K562 (cell line): Measurements from ENCODE around the gene ANKZF1. TPM values are rescaled to one million over a fixed set of nuclear protein-coding genes. Genes with fewer than 3 reads are reported as not detected.

Experiments
- BMI1 ChIP-seq: fragments of 150-350 bp; IDR thresholded peaks from 2 replicates; pipeline ENCODE4 v1.6.1; 2014; ENCODE audit warnings: low read length
- BRCA1 ChIP-seq, 2 experiments: fragments of 450-650 bp in 1 of 2; sonication (generic) in 1 of 2; formaldehyde crosslinking in 1 of 2; IDR thresholded peaks; 2 replicates each; pipeline versions ENCODE4 v1.5.0 to v1.6.1; 2017 to 2020; ENCODE audit warnings: mild to moderate bottlenecking in 1 of 2, missing genetic modification reagents in 1 of 2
- CBFB ChIP-seq: sonication (generic); formaldehyde crosslinking; IDR thresholded peaks from 2 replicates; pipeline ENCODE4 v1.4.0; 2020; ENCODE audit warnings: mild to moderate bottlenecking, missing genetic modification reagents
- CSDE1 ChIP-seq, 2 experiments: fragments of 450-650 bp; IDR thresholded peaks; 2 replicates each; pipeline ENCODE4 v1.6.1; 2016; ENCODE audit warnings: mild to moderate bottlenecking in 1 of 2
- ESRRB ChIP-seq: fragments of 250-450 bp; sonication (Bioruptor Pico); IDR thresholded peaks from 2 replicates; pipeline ENCODE4 v1.5.0; 2020; ENCODE audit warnings: mild to moderate bottlenecking, moderate library complexity, borderline replicate concordance
- GABPA ChIP-seq: fragments of 200-800 bp; sonication (Bioruptor generic); conservative IDR thresholded peaks from 2 replicates; pipeline ENCODE4 v1.6.1; 2016; ENCODE audit warnings: low read depth, missing genetic modification characterization, missing compliant biosample characterization
- HCFC1 ChIP-seq: IDR thresholded peaks from 2 replicates; pipeline ENCODE4 v1.6.1; 2012; ENCODE audit warnings: low read depth, low read length, improper control_type of control experiment
- KLF16 ChIP-seq: IDR thresholded peaks from 2 replicates; pipeline ENCODE4 v1.6.1; 2016; ENCODE audit warnings: antibody characterized with exemption
- MAFK ChIP-seq: IDR thresholded peaks from 2 replicates; pipeline ENCODE4 v1.6.1; 2011; ENCODE audit warnings: low read length, improper control_type of control experiment
- MCM7 ChIP-seq, 2 experiments: fragments of 450-650 bp; IDR thresholded peaks; 2 replicates each; pipeline ENCODE4 v1.6.1; 2016 to 2018
- NBN ChIP-seq: fragments of 450-650 bp; IDR thresholded peaks from 2 replicates; pipeline ENCODE4 v1.6.1; 2016; ENCODE audit warnings: low read depth, mild to moderate bottlenecking
- NR1H2 ChIP-seq: sonication (generic); formaldehyde crosslinking; IDR thresholded peaks from 2 replicates; pipeline ENCODE4 v1.4.0; 2020; ENCODE audit warnings: mild to moderate bottlenecking, missing genetic modification reagents
- PCBP2 ChIP-seq: fragments of 200-400 bp; formaldehyde crosslinking; IDR thresholded peaks from 2 replicates; pipeline ENCODE4 v1.6.1; 2018; ENCODE audit warnings: low read length, low read depth, mild to moderate bottlenecking, moderate library complexity; ENCODE audit not compliant: poor library complexity, severe bottlenecking
- POU5F1 ChIP-seq: fragments of 150-350 bp; IDR thresholded peaks from 2 replicates; pipeline ENCODE4 v1.6.1; 2014; ENCODE audit warnings: borderline replicate concordance, low read length, low read depth, mild to moderate bottlenecking; ENCODE audit not compliant: partially characterized antibody
- PRMT5 ChIP-seq: sonication (generic); formaldehyde crosslinking; IDR thresholded peaks from 2 replicates; pipeline ENCODE4 v1.5.0; 2020; ENCODE audit warnings: missing genetic modification reagents
- SMAD4 ChIP-seq: fragments of 250-450 bp; sonication (Bioruptor Pico); conservative IDR thresholded peaks from 2 replicates; pipeline ENCODE4 v1.8.0; 2021; ENCODE audit warnings: inconsistent platforms, mild to moderate bottlenecking, moderate library complexity
- TAF1 ChIP-seq: IDR thresholded peaks from 2 replicates; pipeline ENCODE4 v1.6.1; 2011; ENCODE audit warnings: mild to moderate bottlenecking, low read length, moderate library complexity; ENCODE audit not compliant: insufficient read depth, control insufficient read depth, severe bottlenecking; ENCODE audit errors: extremely low read depth
- ZNF175 ChIP-seq: fragments of 200-800 bp; sonication (Bioruptor generic); IDR thresholded peaks from 2 replicates; pipeline ENCODE4 v1.6.1; 2016; ENCODE audit warnings: low read depth, mild to moderate bottlenecking, missing genetic modification characterization, missing compliant biosample characterization
- ZNF274 ChIP-seq: IDR thresholded peaks from 2 replicates; pipeline ENCODE4 v1.6.1; 2011; ENCODE audit warnings: low read depth, mild to moderate bottlenecking, low read length, moderate library complexity, borderline replicate concordance
- ZNF354B ChIP-seq: fragments of 250-450 bp; sonication (Bioruptor Pico); IDR thresholded peaks from 2 replicates; pipeline ENCODE4 v1.4.0; 2020
- ZNF444 ChIP-seq: fragments of 250-450 bp; sonication (Bioruptor Pico); IDR thresholded peaks from 2 replicates; pipeline ENCODE4 v1.4.0; 2020; ENCODE audit warnings: mild to moderate bottlenecking, moderate library complexity
- ZNF584 ChIP-seq: fragments of 200-800 bp; sonication (Bioruptor generic); IDR thresholded peaks from 2 replicates; pipeline ENCODE4 v1.6.1; 2016; ENCODE audit warnings: low read depth, mild to moderate bottlenecking, missing genetic modification characterization, missing compliant biosample characterization
- ZNF764 ChIP-seq: fragments of 250-450 bp; sonication (Bioruptor Pico); IDR thresholded peaks from 2 replicates; pipeline ENCODE4 v1.4.0; 2020; ENCODE audit warnings: low read depth, mild to moderate bottlenecking, moderate library complexity
- ZNF778 ChIP-seq: fragments of 450-650 bp; formaldehyde crosslinking; IDR thresholded peaks from 2 replicates; pipeline ENCODE4 v1.4.0; 2020; ENCODE audit warnings: mild to moderate bottlenecking, moderate library complexity
- polyA plus RNA-seq, 8 experiments: library from polyadenylated mRNA; depleted of rRNA in 4 of 8; stranded (reverse) in 5 of 8; unstranded in 3 of 8; fragments of >200 nt; fragmentation: Nextera tagmentation in 2 of 8; fragmentation: Illumina TruSeq in 1 of 8; extraction: Ambion mirVana in 2 of 8; extraction: Trizol in 1 of 8; gene quantifications; 2 replicates each; pipeline versions ENCODE4 v1.2.1 to v1.2.3, GENCODE V29; 2011 to 2014; ENCODE audit warnings: inconsistent platforms in 1 of 8, missing spikeins in 1 of 8
- total RNA-seq, 7 experiments: library from RNA; depleted of rRNA in 6 of 7; stranded (reverse); fragments of >200 nt in 6 of 7; fragmentation: Illumina TruSeq in 2 of 7; extraction: Trizol in 2 of 7; gene quantifications; 2 replicates each; pipeline versions ENCODE4 v1.2.1 to v1.2.3, GENCODE V29; 2011 to 2021; ENCODE audit warnings: low replicate concordance in 1 of 7
- TF ChIP-seq, protein P1 (sequence below): fragments of 250-450 bp; sonication (Bioruptor Pico); IDR thresholded peaks from 2 replicates; pipeline ENCODE4 v1.5.0; 2021
- TF ChIP-seq, protein P2 (sequence below), 2 experiments: IDR thresholded peaks; 2 replicates each; pipeline ENCODE4 v1.6.1; 2012; ENCODE audit warnings: improper control_type of control experiment in 2 of 2, low read depth in 2 of 2, low read length in 2 of 2, borderline replicate concordance in 1 of 2

ANKZF1 gene
- total and polyA plus RNA-seq, 9 of the 15 experiments (the other 6 are each of a cell fraction or from before 2014, with no cell fraction given): 3.1 to 60.6 (median 31.0) TPM

DNA sequence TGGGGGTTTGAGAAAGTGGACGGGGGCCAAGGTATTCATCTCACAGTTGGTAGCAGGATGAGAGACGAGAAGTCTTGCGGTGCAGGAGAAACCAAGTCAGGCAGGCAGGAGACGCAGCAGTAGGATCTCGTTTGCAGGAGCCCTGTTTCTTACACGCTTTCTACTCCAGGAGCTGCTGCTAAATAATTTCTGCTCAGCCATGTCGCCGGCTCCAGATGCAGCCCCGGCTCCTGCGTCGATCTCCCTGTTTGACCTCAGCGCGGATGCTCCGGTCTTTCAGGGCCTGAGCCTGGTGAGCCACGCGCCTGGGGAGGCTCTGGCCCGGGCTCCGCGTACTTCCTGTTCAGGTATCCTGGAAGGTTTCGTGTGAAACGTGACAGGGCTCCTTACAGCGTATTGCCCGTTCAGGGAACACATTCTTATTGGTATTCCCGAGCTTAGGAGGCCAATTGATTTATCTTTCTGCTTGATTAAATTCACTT, 494 bp downstream of the ANKZF1 start (continued):
- TF ChIP-seq KLF16: no peak
- peak; percentile 37; the same call in 1 of the 2 replicates for TF ChIP-seq GABPA (tag)
- TF ChIP-seq BRCA1 (IDR thresholded peaks at IDR 0.05): no peak
- no peak for TF ChIP-seq BRCA1 (CRISPR knock-in tag; IDR thresholded peaks at IDR 0.05)
- no peak for TF ChIP-seq SMAD4 (CRISPR knock-in tag)
- no peak for TF ChIP-seq ZNF764
- TF ChIP-seq ESRRB (CRISPR knock-in tag): no peak
- TF ChIP-seq, protein P1, sequence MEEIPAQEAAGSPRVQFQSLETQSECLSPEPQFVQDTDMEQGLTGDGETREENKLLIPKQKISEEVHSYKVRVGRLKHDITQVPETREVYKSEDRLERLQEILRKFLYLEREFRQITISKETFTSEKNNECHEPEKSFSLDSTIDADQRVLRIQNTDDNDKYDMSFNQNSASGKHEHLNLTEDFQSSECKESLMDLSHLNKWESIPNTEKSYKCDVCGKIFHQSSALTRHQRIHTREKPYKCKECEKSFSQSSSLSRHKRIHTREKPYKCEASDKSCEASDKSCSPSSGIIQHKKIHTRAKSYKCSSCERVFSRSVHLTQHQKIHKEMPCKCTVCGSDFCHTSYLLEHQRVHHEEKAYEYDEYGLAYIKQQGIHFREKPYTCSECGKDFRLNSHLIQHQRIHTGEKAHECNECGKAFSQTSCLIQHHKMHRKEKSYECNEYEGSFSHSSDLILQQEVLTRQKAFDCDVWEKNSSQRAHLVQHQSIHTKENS: no peak
- TF ChIP-seq TAF1: no peak
- TF ChIP-seq ZNF778: no peak
- no peak for TF ChIP-seq ZNF274
- no peak for TF ChIP-seq ZNF584
- no peak for TF ChIP-seq PCBP2
- TF ChIP-seq MAFK: no peak
- TF ChIP-seq CBFB (CRISPR knock-in tag): no peak
- no peak for TF ChIP-seq PRMT5 (CRISPR knock-in tag)
- TF ChIP-seq MCM7 (IDR thresholded peaks at IDR 0.05): no peak
- no peak for TF ChIP-seq ZNF175 (CRISPR knock-in tag)
- TF ChIP-seq CSDE1 (IDR thresholded peaks at IDR 0.05): no peak
- TF ChIP-seq BMI1: no peak
- no peak for TF ChIP-seq HCFC1
- no peak for TF ChIP-seq NR1H2 (CRISPR knock-in tag)
- no peak for TF ChIP-seq ZNF444 (CRISPR knock-in tag)
- TF ChIP-seq, protein P2, sequence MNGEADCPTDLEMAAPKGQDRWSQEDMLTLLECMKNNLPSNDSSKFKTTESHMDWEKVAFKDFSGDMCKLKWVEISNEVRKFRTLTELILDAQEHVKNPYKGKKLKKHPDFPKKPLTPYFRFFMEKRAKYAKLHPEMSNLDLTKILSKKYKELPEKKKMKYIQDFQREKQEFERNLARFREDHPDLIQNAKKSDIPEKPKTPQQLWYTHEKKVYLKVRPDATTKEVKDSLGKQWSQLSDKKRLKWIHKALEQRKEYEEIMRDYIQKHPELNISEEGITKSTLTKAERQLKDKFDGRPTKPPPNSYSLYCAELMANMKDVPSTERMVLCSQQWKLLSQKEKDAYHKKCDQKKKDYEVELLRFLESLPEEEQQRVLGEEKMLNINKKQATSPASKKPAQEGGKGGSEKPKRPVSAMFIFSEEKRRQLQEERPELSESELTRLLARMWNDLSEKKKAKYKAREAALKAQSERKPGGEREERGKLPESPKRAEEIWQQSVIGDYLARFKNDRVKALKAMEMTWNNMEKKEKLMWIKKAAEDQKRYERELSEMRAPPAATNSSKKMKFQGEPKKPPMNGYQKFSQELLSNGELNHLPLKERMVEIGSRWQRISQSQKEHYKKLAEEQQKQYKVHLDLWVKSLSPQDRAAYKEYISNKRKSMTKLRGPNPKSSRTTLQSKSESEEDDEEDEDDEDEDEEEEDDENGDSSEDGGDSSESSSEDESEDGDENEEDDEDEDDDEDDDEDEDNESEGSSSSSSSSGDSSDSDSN (IDR thresholded peaks at IDR 0.05; ENCODE audit: borderline replicate concordance in 1 of 2, low read depth in 2 of 2, low read length in 2 of 2): no peak
- no peak for TF ChIP-seq ZNF354B (CRISPR knock-in tag)
- TF ChIP-seq POU5F1: no peak
- no peak for TF ChIP-seq NBN
